IMR-90 (cell line): ENCODE results near the gene CHD6. TPM values are rescaled to one million over a fixed set of nuclear protein-coding genes. Genes with fewer than 3 reads are reported as not detected.

Source experiments
- ATAC-seq: fragments of 200-7000 bp; cut with Tn5 transposase; 2 replicates; pipeline ENCODE4 v1.9.1; 2020; ENCODE audit warnings: low read depth, mild to moderate bottlenecking, moderate library complexity
- BruUV-seq: library from RNA; stranded (reverse); fragments of 400-500 nt; replicated peaks from 2 replicates; lab custom pipeline; 2021; lab: Mats Ljungman, UMichigan
- CTCF ChIA-PET: fragments of 300-600 bp; formaldehyde crosslinking; extraction: SDS; loops from one replicate; lab custom pipeline; 2021; ENCODE audit warnings: antibody characterized with exemption; lab: Yijun Ruan, JAX
- POLR2A ChIA-PET: fragments of 300-600 bp; sonication (Branson Sonifier 250); formaldehyde crosslinking; loops from one replicate; lab custom pipeline; 2022; ENCODE audit warnings: antibody characterized with exemption; ENCODE audit not compliant: unreplicated experiment; lab: Charles Lee
- DNase-seq: peaks from one replicate; pipeline ENCODE4 v3.0.0; 2013
- H2AFZ ChIP-seq: replicated peaks from 2 replicates; pipeline ENCODE3; 2013; ENCODE audit warnings: low read length, mild to moderate bottlenecking; ENCODE audit not compliant: poor library complexity
- H2AK5ac ChIP-seq: 2 replicates; pipeline ENCODE4 v1.6.1; 2013; ENCODE audit warnings: low read depth, low read length, inconsistent platforms
- H2AK9ac ChIP-seq: replicated peaks from 2 replicates; pipeline ENCODE3; 2013; ENCODE audit warnings: mild to moderate bottlenecking, low read depth, low read length, moderate library complexity; ENCODE audit not compliant: poor library complexity
- H2BK120ac ChIP-seq: 2 replicates; pipeline ENCODE4 v1.6.1; 2013; ENCODE audit warnings: low read depth, low read length, inconsistent platforms
- H2BK15ac ChIP-seq: 3 replicates; pipeline ENCODE4 v1.6.1; 2013; ENCODE audit warnings: low read depth, low read length, inconsistent platforms
- H2BK20ac ChIP-seq: 2 replicates; pipeline ENCODE4 v1.6.1; 2013; ENCODE audit warnings: low read depth, mild to moderate bottlenecking, inconsistent platforms, low read length, moderate library complexity
- H2BK5ac ChIP-seq: 2 replicates; pipeline ENCODE4 v1.6.1; 2013; ENCODE audit warnings: mild to moderate bottlenecking, low read depth, low read length, inconsistent platforms; ENCODE audit not compliant: poor library complexity, severe bottlenecking
- H3K14ac ChIP-seq: replicated peaks from 2 replicates; pipeline ENCODE4 v1.6.1; 2013; ENCODE audit warnings: low read depth, low read length, inconsistent platforms
- H3K18ac ChIP-seq: 2 replicates; pipeline ENCODE4 v1.6.1; 2013; ENCODE audit warnings: low read depth, low read length, control low read depth
- H3K23ac ChIP-seq: 2 replicates; pipeline ENCODE4 v1.6.1; 2013; ENCODE audit warnings: low read depth, low read length, inconsistent platforms
- H3K27ac ChIP-seq: 2 replicates; pipeline ENCODE4 v1.5.1; 2013; ENCODE audit warnings: mild to moderate bottlenecking, control low read depth, low read length; ENCODE audit not compliant: insufficient read depth
- H3K27me3 ChIP-seq: 2 replicates; pipeline ENCODE4 v1.6.1; 2013; ENCODE audit warnings: low read length; ENCODE audit not compliant: control insufficient read depth, insufficient read depth
- H3K36me3 ChIP-seq: 2 replicates; pipeline ENCODE4 v1.6.1; 2013; ENCODE audit warnings: low read length, mixed read lengths; ENCODE audit not compliant: control insufficient read depth, insufficient read depth
- H3K4ac ChIP-seq: 2 replicates; pipeline ENCODE4 v1.6.1; 2013; ENCODE audit warnings: low read depth, low read length, inconsistent platforms
- H3K4me1 ChIP-seq: 2 replicates; pipeline ENCODE4 v1.6.1; 2013; ENCODE audit warnings: low read length, mixed read lengths; ENCODE audit not compliant: control insufficient read depth, insufficient read depth
- H3K4me2 ChIP-seq: 2 replicates; pipeline ENCODE4 v1.6.1; 2013; ENCODE audit warnings: low read depth, mild to moderate bottlenecking, control low read depth, low read length, moderate library complexity
- H3K4me3 ChIP-seq: 2 replicates; pipeline ENCODE4 v1.5.1; 2013; ENCODE audit warnings: low read depth, mild to moderate bottlenecking, control low read depth, low read length, moderate library complexity; ENCODE audit not compliant: insufficient read depth
- H3K56ac ChIP-seq: 2 replicates; pipeline ENCODE4 v1.6.1; 2013; ENCODE audit warnings: low read length, inconsistent platforms; ENCODE audit not compliant: insufficient read depth; ENCODE audit errors: extremely low read depth
- H3K79me1 ChIP-seq, 2 experiments: 2 replicates each; pipeline ENCODE4 v1.6.1; 2013; ENCODE audit warnings: low read length in 2 of 2, inconsistent platforms in 1 of 2, low read depth in 1 of 2
- H3K9ac ChIP-seq: 2 replicates; pipeline ENCODE4 v1.6.1; 2013; ENCODE audit warnings: low read depth, low read length, control low read depth
- H3K9me1 ChIP-seq: 2 replicates; pipeline ENCODE4 v1.6.1; 2013; ENCODE audit warnings: low read length, inconsistent platforms; ENCODE audit not compliant: insufficient read depth
- H3K9me3 ChIP-seq: 2 replicates; pipeline ENCODE4 v1.6.1; 2013; ENCODE audit warnings: low read length; ENCODE audit not compliant: control insufficient read depth, insufficient read depth
- H4K20me1 ChIP-seq: 2 replicates; pipeline ENCODE4 v1.6.1; 2013; ENCODE audit warnings: low read length, inconsistent platforms; ENCODE audit not compliant: insufficient read depth
- H4K5ac ChIP-seq: 2 replicates; pipeline ENCODE4 v1.6.1; 2013; ENCODE audit warnings: mild to moderate bottlenecking, low read depth, low read length, control low read depth
- H4K8ac ChIP-seq, 2 experiments: 2 replicates each; pipeline ENCODE4 v1.6.1; 2013; ENCODE audit warnings: low read depth in 2 of 2, low read length in 2 of 2, control low read depth in 1 of 2, inconsistent platforms in 1 of 2
- H4K91ac ChIP-seq: 2 replicates; pipeline ENCODE4 v1.6.1; 2013; ENCODE audit warnings: low read depth, low read length, inconsistent platforms; ENCODE audit not compliant: insufficient read depth
- BHLHE40 ChIP-seq: fragments of 150-350 bp; IDR thresholded peaks from 2 replicates; pipeline ENCODE4 v1.6.1; 2016; ENCODE audit warnings: mild to moderate bottlenecking, low read depth, low read length
- CEBPB ChIP-seq: IDR thresholded peaks from 2 replicates; pipeline ENCODE4 v1.6.1; 2012; ENCODE audit warnings: low read depth, low read length, improper control_type of control experiment
- CHD1 ChIP-seq: IDR thresholded peaks from 2 replicates; pipeline ENCODE4 v1.6.1; 2012; ENCODE audit warnings: low read depth, low read length, improper control_type of control experiment
- CTCF ChIP-seq: conservative IDR thresholded peaks from 2 replicates; pipeline ENCODE4 v1.5.1; 2012; ENCODE audit warnings: mild to moderate bottlenecking, low read depth, low read length, improper control_type of control experiment
- ELK1 ChIP-seq: fragments of 150-350 bp; IDR thresholded peaks from 2 replicates; pipeline ENCODE4 v1.6.1; 2016; ENCODE audit warnings: low read depth, mild to moderate bottlenecking, low read length, moderate library complexity, borderline replicate concordance
- FOS ChIP-seq: fragments of 150-350 bp; IDR thresholded peaks from 2 replicates; pipeline ENCODE4 v1.6.1; 2016; ENCODE audit warnings: low read depth, low read length
- MAFK ChIP-seq: IDR thresholded peaks from 2 replicates; pipeline ENCODE4 v1.6.1; 2012; ENCODE audit warnings: low read depth, low read length, improper control_type of control experiment
- MAZ ChIP-seq: IDR thresholded peaks from 2 replicates; pipeline ENCODE4 v1.6.1; 2012; ENCODE audit warnings: low read depth, mild to moderate bottlenecking, low read length, improper control_type of control experiment, moderate library complexity, borderline replicate concordance
- MXI1 ChIP-seq: IDR thresholded peaks from 2 replicates; pipeline ENCODE4 v1.6.1; 2012; ENCODE audit warnings: low read depth, mild to moderate bottlenecking, low read length, moderate library complexity, borderline replicate concordance
- NFE2L2 ChIP-seq: fragments of 150-350 bp; IDR thresholded peaks from 2 replicates; pipeline ENCODE4 v1.6.1; 2016; ENCODE audit warnings: low read depth, mild to moderate bottlenecking, low read length
- POLR2A ChIP-seq: IDR thresholded peaks from 2 replicates; pipeline ENCODE4 v1.6.1; 2012; ENCODE audit warnings: mild to moderate bottlenecking, low read depth, low read length
- RAD21 ChIP-seq: IDR thresholded peaks from 2 replicates; pipeline ENCODE4 v1.6.1; 2012; ENCODE audit warnings: low read length, improper control_type of control experiment
- RCOR1 ChIP-seq: IDR thresholded peaks from 2 replicates; pipeline ENCODE4 v1.6.1; 2012; ENCODE audit warnings: mild to moderate bottlenecking, low read length, improper control_type of control experiment; ENCODE audit not compliant: insufficient replicate concordance
- RFX5 ChIP-seq: IDR thresholded peaks from 2 replicates; pipeline ENCODE4 v1.8.0; 2012; ENCODE audit warnings: low read depth, mild to moderate bottlenecking, low read length, moderate library complexity
- SMC3 ChIP-seq: fragments of 150-350 bp; IDR thresholded peaks from 2 replicates; pipeline ENCODE4 v1.6.1; 2016; ENCODE audit warnings: low read depth, mild to moderate bottlenecking, antibody characterized with exemption, low read length, moderate library complexity
- USF2 ChIP-seq: fragments of 150-350 bp; IDR thresholded peaks from 2 replicates; pipeline ENCODE4 v1.6.1; 2017; ENCODE audit warnings: mild to moderate bottlenecking, antibody characterized with exemption, low read length, low read depth
- WGBS, 2 experiments: methylation state at CpG; one replicate each; pipeline versions ENCODE4 v1.1.5 to v1.1.7; 2013; ENCODE audit warnings: missing lambda C conversion rate in 2 of 2; ENCODE audit not compliant: insufficient read length in 1 of 2; ENCODE audit errors: extremely low coverage in 2 of 2; 5-methylcytosine and 5-hydroxymethylcytosine counted together
- dilution Hi-C: fragments of 300-500 bp; cut with HindIII; formaldehyde crosslinking; loops from one replicate; pipeline ENCODE4 v1.14.3; 2018; ENCODE audit warnings: low sequenced_read_pairs; ENCODE audit not compliant: unreplicated experiment
- in situ Hi-C: fragments of 300-500 bp; cut with MboI; formaldehyde crosslinking; loops from 3 replicates; pipeline ENCODE4 v1.14.3; 2019; ENCODE audit warnings: low sequenced_read_pairs, inconsistent platforms, mixed read lengths
- intact Hi-C: fragments of 100-400 bp; cut with micrococcal nuclease; formaldehyde crosslinking; loops from 2 replicates; pipeline ENCODE4 v1.10.0; 2022
- polyA plus RNA-seq, 3 experiments: library from polyadenylated mRNA; depleted of rRNA; stranded (reverse); fragments of >200 nt; gene quantifications; 2 replicates each; pipeline ENCODE4 v1.2.3, GENCODE V29; 2012; ENCODE audit warnings: low replicate concordance in 1 of 3
- total RNA-seq: library from RNA; depleted of rRNA; stranded (reverse); fragments of >200 nt; gene quantifications from 2 replicates; pipeline ENCODE4 v1.2.3, GENCODE V29; 2012

Gene CHD6
- total and polyA plus RNA-seq, 2 of the 4 experiments (the other 2 are of a cell fraction): 8.8 to 26.7 TPM

- H2AFZ ChIP-seq: no peak overlapping the region
- no peak overlapping the region for H3K4me2 ChIP-seq
- H2AK5ac ChIP-seq: no peak overlapping the region
- H2BK120ac ChIP-seq: no peak overlapping the region
- no peaks in the 10 kb centered on the region for H3K9me1 ChIP-seq
- ChIA-PET POLR2A (no interaction called here), CTCF (interaction anchor here (1.4 kb wide), 1 partner anchor 31 kb away, joined by 4 read pairs; no protein-coding TSS in a partner anchor)
- H2BK5ac ChIP-seq: no peak overlapping the region
- no peak overlapping the region for H4K5ac ChIP-seq
- in situ Hi-C loops (no loop called here), dilution Hi-C loops (no loop called here), intact Hi-C loops (no loop called here)
- no TSS peak for BruUV-seq
- 64% methylated on average over 13 of the region's 13 CpGs; no CpG with 5 or more reads in 1 of the 2 experiments for WGBS, 2 experiments
- H3K4me1 ChIP-seq: no peaks in the 10 kb centered on the region
- DNase-seq (no peak), ATAC-seq (no peak)
- no peak overlapping the region for H4K91ac ChIP-seq
- H3K36me3 ChIP-seq: no peaks in the 10 kb centered on the region
- no peak overlapping the region for H3K18ac ChIP-seq
- TF ChIP-seq NFE2L2: no peak
- TF ChIP-seq CHD1: no peak
- TF ChIP-seq MAFK: no peak
- TF ChIP-seq FOS: no peak
- no peak for TF ChIP-seq MAZ
- no peak for TF ChIP-seq ELK1
- TF ChIP-seq RFX5: no peak
- TF ChIP-seq USF2: no peak
- no peak for TF ChIP-seq BHLHE40
- TF ChIP-seq CEBPB: no peak
- TF ChIP-seq POLR2A: no peak
- no peak for TF ChIP-seq MXI1
- TF ChIP-seq CTCF: no peak
- no peak for TF ChIP-seq RCOR1
- no peak for TF ChIP-seq SMC3
- TF ChIP-seq RAD21: no peak
- H3K27ac ChIP-seq: no peak overlapping the region
- peaks cover 4% of the 10 kb centered on the region; the same call in 1 of the 2 replicates for H3K9me3 ChIP-seq
- no peak overlapping the region for H4K8ac ChIP-seq
- H3K14ac ChIP-seq: no peak overlapping the region
- H3K9ac ChIP-seq: no peak overlapping the region
- peaks cover 66% of the 10 kb centered on the region for H3K27me3 ChIP-seq
- no peak overlapping the region for H3K56ac ChIP-seq
- peaks cover 4% of the 10 kb centered on the region; the same call in 1 of the 2 replicates for H4K20me1 ChIP-seq
- H3K4me3 ChIP-seq: no peak overlapping the region
- H2AK9ac ChIP-seq: no peak overlapping the region
- H2BK15ac ChIP-seq: no peak overlapping the region
- H3K23ac ChIP-seq: no peak overlapping the region
- no peak overlapping the region for H2BK20ac ChIP-seq
- no peak overlapping the region for H3K4ac ChIP-seq
- H3K79me1 ChIP-seq: no peaks in the 10 kb centered on the region
Observed at GRCh38 chr20:41367393-41367695, 250.8 kb downstream of the CHD6 start.
